Fibroblast of lung (primary cell): ENCODE measurements around the gene C8G.

Source experiments
- EZH2 ChIP-seq: IDR thresholded peaks from 2 replicates; pipeline ENCODE4 v1.5.1; 2012; ENCODE audit warnings: low read length, control low read depth, mild to moderate bottlenecking; ENCODE audit errors: missing control alignments
- TF ChIP-seq, protein P1 (sequence below), 2 donors: IDR thresholded peaks in 1 of 2; conservative IDR thresholded peaks in 1 of 2; 1 replicate in 1 of 2; 2 replicates in 1 of 2; pipeline ENCODE4 v1.5.1; 2011 to 2012; ENCODE audit warnings: low read length in 2 of 2, control low read depth in 1 of 2, inconsistent platforms in 1 of 2, low read depth in 1 of 2, mild to moderate bottlenecking in 1 of 2

DNA sequence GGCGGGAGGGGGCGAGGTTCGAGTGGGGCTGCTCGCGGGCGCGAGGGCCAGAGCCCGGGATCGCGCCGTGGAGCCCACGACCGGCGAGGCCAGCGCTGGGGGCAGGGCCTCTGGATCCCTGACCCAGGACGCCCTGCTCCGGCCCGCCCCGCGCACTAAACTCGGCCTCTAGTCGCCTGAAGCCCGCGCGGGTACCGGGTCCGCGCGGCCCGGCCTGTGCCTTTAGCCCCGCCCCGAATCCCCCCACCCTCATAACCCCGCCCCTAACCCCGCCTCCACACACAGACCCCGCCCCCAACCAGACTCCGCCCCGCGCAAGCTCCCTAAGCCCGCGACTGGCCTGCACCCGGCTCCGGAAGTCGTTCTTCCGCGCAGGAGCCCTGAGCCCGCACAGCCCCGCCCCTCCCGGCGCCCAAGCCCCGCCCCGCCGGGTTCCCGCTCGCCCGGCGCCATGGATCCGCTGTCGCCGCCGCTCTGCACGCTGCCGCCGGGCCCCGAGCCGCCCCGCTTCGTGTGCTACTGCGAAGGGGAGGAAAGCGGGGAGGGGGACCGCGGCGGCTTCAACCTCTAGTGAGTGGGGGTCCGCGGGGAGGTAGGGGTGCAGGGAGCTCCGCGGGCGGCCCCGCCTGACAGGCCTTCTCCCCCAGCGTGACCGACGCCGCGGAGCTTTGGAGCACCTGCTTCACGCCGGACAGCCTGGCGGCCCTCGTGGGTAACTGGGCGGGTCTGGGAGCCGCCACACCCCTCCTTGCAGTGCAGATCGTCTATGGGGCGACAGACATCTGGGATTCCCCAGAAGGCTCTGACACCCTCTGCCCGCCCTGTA, 47.2 kb downstream of the C8G start, which contains the start of gene PAXX:
- TF ChIP-seq, protein P1, sequence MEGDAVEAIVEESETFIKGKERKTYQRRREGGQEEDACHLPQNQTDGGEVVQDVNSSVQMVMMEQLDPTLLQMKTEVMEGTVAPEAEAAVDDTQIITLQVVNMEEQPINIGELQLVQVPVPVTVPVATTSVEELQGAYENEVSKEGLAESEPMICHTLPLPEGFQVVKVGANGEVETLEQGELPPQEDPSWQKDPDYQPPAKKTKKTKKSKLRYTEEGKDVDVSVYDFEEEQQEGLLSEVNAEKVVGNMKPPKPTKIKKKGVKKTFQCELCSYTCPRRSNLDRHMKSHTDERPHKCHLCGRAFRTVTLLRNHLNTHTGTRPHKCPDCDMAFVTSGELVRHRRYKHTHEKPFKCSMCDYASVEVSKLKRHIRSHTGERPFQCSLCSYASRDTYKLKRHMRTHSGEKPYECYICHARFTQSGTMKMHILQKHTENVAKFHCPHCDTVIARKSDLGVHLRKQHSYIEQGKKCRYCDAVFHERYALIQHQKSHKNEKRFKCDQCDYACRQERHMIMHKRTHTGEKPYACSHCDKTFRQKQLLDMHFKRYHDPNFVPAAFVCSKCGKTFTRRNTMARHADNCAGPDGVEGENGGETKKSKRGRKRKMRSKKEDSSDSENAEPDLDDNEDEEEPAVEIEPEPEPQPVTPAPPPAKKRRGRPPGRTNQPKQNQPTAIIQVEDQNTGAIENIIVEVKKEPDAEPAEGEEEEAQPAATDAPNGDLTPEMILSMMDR (conservative IDR thresholded peaks at IDR 0.05 in 1 of 2, IDR thresholded peaks at IDR 0.05 in 1 of 2; ENCODE audit: low read depth in 1 of 2, low read length in 2 of 2), result no peak
- no peak for TF ChIP-seq EZH2
